SK-N-SH treated with all-trans-retinoic acid at 6 μM for 48 hours (cell line): ENCODE measurements around the gene PHOSPHO1.

ENCODE experiments used
- ARNTL ChIP-seq: fragments of 450-650 bp; formaldehyde crosslinking; IDR thresholded peaks from 2 replicates; pipeline ENCODE4 v1.5.0; 2020; ENCODE audit warnings: low read depth, mild to moderate bottlenecking, moderate library complexity, borderline replicate concordance
- ZFP3 ChIP-seq: fragments of 250-450 bp; sonication (Bioruptor Pico); IDR thresholded peaks from 2 replicates; pipeline ENCODE4 v1.5.0; 2020; ENCODE audit warnings: mild to moderate bottlenecking, moderate library complexity

DNA sequence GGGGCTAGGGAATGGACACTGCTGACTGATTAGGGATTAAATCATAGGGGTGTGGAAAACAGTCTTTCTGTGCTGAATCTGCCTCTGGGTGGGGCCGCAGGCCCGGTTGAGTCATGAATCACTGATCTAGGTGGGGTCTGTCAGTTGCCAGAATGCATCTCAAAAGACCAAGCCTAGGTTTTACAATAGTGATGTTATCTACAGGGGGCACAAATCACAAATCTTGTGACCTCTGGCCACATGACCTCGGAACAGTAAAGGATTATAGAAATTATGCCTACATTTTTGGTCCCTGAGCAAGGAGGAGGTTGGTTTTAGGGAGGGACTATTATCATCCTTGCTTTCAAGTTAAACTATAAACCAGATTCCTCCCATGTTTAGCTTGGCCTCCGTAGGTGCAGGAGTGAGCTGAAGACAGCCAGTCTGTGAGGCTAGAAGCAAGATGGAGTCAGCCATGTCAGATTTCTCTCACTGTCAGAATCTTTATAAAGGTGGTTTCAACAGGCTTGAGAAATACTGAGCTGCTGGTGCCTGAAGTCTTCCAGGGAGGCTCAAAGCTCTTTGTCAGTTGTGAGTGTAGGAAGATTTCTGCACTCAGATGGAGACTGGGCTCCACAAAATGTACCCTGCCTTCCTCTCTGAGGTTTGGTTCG, 33.1 kb downstream of the PHOSPHO1 start:
- no peak for TF ChIP-seq ZFP3 (CRISPR knock-in tag)
- TF ChIP-seq ARNTL (CRISPR knock-in tag): no peak
